ENCODE measurements around the gene TDRD3. TPM values are rescaled to one million over a fixed set of nuclear protein-coding genes. Genes with fewer than 3 reads are reported as not detected.

TDRD3 gene
- total RNA-seq, 3 donors from 2014 or later = 27.1 to 40.7 (median 39.8) TPM

GRCh38 chr13:60583196-60583888, 186.3 kb downstream of the TDRD3 start:
- Histone ChIP-seq H3K4me1 (ENCODE audit: low read depth) (peaks cover 5% of the 10 kb centered on the region), H3K36me3 (ENCODE audit: low read depth) (no peaks in the 10 kb centered on the region), H3K9me3 (no peaks in the 10 kb centered on the region), H3K4me3 (no peak overlapping the region)
- no peak for ATAC-seq
- TF ChIP-seq CTCF (IDR thresholded peaks at IDR 0.05) = no peak
- DNase-seq = peak in 1 of 3 donors; percentile 31
- intact Hi-C loops (cut with DNase I, micrococcal nuclease) = no loop called here

- Histone ChIP-seq H3K4me1 (ENCODE audit: low read depth) (peaks cover 5% of the 10 kb centered on the region), H3K4me3 (no peak overlapping the region), H3K36me3 (ENCODE audit: low read depth) (no peaks in the 10 kb centered on the region), H3K9me3 (no peaks in the 10 kb centered on the region)
- TF ChIP-seq CTCF (IDR thresholded peaks at IDR 0.05) = no peak
- intact Hi-C loops (cut with DNase I, micrococcal nuclease) = no loop called here
- DNase-seq = peak in 1 of 3 donors; percentile 28
- peak; percentile 86 for ATAC-seq
These were observed 187.1 kb downstream of the TDRD3 start for GRCh38 chr13:60583911-60584753.

GRCh38 chr13:60584976-60585375, 188.0 kb downstream of the TDRD3 start:
- no peaks in the 10 kb centered on the region for H3K36me3 ChIP-seq (ENCODE audit: low read depth)
- no peaks in the 10 kb centered on the region for H3K9me3 ChIP-seq
- peaks cover 5% of the 10 kb centered on the region for H3K4me1 ChIP-seq (ENCODE audit: low read depth)
- DNase-seq (peak in 1 of 3 donors; percentile 51), ATAC-seq (no peak)
- H3K4me3 ChIP-seq = no peak overlapping the region
- TF ChIP-seq CTCF (IDR thresholded peaks at IDR 0.05) = no peak
- intact Hi-C loops (cut with DNase I, micrococcal nuclease) = no loop called here

GRCh38 chr13:60590800-60591747, 194.1 kb downstream of the TDRD3 start:
- intact Hi-C loops (cut with DNase I, micrococcal nuclease) = no loop called here
- Histone ChIP-seq H3K36me3 (ENCODE audit: low read depth) (no peaks in the 10 kb centered on the region), H3K4me3 (no peak overlapping the region), H3K4me1 (ENCODE audit: low read depth) (no peaks in the 10 kb centered on the region), H3K9me3 (no peaks in the 10 kb centered on the region)
- no peak for TF ChIP-seq CTCF (IDR thresholded peaks at IDR 0.05)
- ATAC-seq (no peak), DNase-seq (no peak)

- ATAC-seq = no peak
- DNase-seq = no peak
- Histone ChIP-seq H3K9me3 (no peaks in the 10 kb centered on the region), H3K4me1 (ENCODE audit: low read depth) (no peaks in the 10 kb centered on the region), H3K4me3 (no peak overlapping the region), H3K36me3 (ENCODE audit: low read depth) (no peaks in the 10 kb centered on the region)
- intact Hi-C loops (cut with DNase I, micrococcal nuclease) = no loop called here
- no peak for TF ChIP-seq CTCF (IDR thresholded peaks at IDR 0.05)
These were observed 206.0 kb downstream of the TDRD3 start for GRCh38 chr13:60603049-60603448.

All from mucosa of descending colon (tissue), 3 donors.